ENCODE results near the gene IFT88.

Gene IFT88

DNA sequence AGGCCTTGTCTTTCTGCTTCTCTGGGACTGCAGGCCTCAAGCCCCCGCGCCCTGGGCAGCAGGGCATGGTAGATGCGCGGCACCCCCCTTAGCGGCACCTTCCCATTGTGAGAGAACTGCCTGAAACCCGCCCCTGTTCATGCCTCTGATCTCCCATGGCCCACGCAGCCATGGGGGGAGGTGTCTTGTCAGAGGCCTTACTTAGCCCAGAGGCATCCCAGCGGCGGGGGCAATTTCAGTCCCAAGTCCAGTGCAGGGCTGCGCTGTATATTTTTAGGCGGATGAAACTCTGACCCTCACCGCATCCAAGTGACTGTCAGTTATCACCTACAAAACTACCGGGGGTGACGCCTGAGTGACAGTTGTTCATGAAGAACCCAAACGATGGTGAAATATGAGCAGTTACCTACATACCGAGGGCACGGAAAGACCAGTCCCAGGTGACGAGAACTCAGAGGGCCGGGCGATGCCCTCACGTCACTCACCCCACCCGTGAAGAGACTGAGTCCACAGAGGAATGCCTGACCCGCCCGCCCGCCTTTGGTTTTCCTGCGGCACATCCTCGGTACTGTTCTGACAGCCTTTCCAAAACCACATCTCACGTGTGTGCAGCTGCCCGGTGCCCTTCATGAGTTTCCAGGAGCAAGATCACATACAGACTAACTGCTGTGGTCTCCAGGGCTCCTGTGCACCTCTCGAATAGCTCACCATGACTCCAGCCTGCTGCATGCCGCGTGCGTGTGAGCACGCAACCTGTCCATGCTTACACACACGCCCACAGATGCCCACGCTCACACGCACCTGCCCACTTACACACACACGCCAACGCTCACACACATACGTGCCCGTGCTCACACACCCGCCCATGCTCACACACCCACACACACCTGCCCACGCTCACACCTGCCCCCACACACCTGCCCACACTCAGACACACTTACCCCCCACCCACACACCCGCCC is 150.9 kb downstream of the IFT88 start:
- no peak for DNase-seq

DNA sequence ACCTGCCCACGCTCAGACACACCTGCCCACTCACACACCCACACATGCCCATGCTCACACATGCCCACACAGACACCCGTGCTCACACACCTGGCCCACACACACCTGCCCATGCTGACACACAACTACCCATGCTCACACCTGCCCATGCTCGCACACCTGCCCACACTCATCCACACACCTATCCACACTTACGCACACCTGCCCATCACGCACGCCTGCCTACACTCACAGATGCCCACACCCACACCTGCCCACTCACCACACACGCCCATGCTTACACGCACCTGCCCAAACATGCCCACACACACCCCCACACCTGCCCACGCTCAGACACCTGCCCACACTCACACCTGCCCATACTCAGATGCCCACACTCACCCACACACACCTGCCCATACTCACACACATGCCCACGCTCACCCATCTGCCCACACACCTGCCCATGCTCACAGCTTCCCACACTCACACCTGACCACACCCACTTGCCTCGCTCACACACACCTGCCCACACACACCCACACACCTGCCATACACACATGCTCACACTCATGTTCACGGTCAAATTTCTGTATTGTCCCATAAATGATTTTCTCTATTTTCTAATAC is 152.1 kb downstream of the IFT88 start:
- no peak for DNase-seq

DNA sequence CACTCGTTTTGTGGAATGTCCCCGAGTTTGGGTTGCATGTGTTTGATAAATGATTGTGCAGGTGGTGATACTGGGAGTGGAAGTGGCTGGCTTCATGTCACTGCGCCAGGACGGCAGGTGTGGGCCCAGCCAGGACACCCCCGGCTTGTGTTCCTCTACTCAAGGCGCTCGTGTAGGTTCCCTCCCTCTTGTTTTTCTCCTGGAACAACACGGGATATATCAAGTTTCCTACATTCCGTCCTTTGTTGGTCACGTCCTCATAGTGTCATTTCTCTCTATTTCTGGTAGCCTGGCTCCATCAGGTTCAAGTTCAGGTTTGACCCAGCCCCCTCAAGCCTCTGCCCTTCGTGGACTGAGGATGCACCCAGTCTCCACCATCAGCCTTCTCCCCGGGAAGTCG is 152.8 kb downstream of the IFT88 start:
- no peak for DNase-seq

DNA sequence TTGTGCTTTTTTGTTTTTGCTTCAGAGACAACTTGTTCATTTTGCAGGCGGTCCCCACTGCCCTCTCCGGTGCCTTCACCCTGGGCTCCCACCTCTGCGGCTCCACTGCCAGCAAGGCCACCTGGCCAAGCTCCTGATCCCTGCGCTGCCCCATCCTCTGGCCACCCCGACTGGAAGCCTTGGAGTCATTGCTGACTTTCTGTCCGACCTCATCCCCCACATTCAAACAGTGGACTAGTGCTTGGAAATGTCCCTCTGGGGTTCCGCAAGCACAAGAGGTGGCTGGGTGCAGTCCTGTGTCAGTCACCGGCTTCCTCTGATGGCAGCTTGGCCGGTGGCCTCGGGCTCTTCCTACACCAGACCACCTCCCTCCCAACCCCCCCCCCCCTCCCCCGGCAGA is 153.5 kb downstream of the IFT88 start:
- DNase-seq: no peak

DNA sequence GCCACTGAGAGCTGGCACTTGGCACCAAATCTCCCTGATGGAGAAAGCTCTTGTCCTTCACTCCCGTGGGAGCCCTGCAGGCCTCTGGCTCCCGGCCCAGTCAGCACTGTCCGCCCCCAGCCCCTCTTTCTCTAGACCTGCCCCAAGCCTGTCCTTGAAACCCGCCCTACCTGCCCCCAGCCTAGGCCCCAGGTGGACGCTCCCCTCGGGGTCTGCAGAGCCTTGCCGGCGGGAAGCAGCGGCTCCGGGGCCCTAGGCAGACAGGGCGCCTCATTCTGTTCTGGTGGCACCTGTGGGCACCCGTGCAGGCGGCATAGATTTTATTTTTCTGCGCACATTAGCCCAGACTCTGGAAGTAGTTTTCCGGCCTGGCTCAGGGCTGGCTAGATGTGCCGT is 154.1 kb downstream of the IFT88 start:
- DNase-seq: no peak

DNA sequence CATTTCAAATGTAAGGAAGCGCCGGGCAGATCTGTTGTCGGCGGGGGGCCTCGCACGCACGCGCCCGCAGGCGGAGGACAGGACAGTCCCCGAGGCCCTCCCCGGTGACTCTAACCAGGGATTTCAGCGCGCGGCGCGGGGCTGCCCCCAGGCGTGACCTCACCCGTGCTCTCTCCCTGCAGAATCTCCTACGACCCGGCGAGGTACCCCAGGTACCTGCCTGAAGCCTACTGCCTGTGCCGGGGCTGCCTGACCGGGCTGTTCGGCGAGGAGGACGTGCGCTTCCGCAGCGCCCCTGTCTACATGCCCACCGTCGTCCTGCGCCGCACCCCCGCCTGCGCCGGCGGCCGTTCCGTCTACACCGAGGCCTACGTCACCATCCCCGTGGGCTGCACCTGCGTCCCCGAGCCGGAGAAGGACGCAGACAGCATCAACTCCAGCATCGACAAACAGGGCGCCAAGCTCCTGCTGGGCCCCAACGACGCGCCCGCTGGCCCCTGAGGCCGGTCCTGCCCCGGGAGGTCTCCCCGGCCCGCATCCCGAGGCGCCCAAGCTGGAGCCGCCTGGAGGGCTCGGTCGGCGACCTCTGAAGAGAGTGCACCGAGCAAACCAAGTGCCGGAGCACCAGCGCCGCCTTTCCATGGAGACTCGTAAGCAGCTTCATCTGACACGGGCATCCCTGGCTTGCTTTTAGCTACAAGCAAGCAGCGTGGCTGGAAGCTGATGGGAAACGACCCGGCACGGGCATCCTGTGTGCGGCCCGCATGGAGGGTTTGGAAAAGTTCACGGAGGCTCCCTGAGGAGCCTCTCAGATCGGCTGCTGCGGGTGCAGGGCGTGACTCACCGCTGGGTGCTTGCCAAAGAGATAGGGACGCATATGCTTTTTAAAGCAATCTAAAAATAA is 154.7 kb downstream of the IFT88 start:
- no peak for DNase-seq

DNA sequence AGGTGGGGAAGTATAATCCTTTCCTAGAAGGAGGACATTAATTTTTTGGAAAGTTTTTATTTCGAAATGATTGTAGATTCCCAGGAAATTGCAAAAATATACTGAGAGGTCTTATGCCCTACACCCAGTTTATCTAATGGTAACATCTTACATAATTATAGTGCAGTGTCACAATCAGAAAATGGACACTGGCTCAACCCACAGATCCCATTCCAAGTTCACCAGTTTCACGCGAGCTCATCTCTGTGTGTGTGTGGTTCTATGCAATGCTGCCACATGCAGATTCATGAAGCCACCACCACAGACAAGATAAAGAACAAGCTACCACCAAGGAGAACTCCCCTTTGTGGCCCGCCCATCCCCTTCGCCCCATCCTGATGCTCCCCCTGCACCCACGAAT is 160.9 kb downstream of the IFT88 start:
- DNase-seq: no peak

DNA sequence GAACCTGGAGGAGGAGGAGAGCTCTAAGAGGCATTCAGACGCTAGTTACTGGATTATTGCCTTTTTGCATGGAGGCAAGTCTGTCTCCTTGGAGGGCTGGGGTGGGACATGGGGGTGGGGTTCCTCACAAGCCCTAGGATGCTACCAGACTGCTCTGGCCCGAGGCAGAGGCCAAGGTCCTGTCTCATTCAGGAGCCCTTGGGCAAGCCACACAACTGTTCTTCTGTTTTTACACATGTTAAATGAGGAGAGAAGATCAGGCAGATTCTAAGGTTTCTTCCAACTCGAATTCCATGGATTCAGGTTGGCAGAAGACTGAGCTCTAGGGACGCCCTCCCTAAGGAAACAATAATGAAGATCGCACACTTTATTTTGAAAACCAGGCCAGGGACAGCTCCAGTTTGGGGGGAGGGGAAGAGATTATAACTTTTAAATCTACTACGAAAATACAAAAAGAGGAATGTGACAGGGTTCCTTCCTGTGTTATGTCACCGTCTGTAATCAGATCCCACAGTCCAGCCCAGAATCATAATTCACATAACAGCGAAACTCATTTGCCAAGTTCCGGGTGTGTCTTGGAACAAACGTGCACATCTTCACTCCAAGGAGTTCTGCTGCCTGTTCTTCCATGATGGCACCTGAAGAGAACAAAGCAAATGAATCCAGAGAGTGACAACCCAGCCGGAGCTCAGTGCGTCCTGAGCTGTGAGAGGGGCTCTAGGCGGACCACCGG is 161.8 kb downstream of the IFT88 start:
- DNase-seq: no peak

DNA sequence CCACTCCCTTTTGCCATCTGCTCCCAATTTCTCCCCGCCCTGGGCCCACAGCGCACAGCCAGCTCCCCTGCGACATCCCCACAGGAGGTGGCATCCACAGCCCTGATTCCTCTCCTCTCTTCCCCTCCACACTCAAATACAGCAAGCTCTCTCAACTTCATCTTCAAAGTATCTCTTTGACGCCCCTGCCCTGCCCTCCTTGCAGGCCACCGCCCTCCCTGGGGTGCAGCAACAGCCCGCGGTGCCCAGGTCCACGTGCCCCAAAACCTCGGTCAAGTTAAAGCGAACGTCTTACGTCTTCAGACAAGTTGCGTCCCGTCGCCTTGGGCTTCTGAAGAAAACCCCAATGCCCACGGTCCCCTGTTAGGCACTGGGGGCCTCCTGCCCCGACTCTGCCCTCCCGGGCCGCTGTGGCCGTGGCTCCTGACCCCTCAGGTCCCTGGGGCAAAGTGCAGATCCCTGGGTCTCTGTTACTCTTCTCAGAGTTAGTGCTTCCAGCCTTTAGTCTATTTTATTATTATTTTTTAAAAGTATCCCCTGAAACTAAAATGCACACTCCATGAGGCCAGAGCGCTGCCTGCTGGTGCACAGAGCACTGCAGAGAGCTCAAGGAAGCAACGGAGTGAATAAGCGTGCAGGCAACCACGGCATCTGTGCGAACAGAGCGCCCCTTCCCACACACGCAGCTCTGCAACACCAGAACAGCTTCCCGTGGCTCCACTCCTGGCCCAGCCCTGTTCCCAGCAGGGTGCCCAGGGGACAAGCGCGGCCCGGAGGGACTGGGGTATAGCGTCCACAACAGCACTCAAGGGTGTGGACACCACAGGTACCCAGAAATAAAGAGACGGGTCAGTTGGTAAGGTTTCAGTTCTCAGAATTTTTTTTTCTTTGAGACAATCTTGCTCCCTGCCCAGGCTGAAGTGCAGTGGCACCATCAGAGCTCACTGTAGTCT is 163.0 kb downstream of the IFT88 start:
- no peak for DNase-seq

DNA sequence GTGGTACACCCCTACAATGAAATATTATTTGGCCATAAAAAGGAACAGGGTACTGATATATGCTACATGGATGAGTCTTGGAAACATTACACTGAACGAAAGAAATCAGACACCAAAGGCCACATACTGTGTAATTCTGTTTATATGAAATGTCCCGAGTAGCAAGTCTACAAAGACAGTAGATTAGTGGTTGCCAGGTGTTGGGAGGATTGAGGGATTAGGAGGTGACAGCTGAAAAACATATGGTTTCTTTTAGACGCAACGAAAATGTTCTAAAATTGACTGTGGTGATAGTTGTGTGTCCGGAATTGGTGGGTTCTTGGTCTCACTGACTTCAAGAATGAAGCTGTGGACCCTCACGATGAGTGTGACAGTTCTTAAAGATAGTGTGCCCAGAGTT is 171.7 kb downstream of the IFT88 start:
- DNase-seq: no peak

DNA sequence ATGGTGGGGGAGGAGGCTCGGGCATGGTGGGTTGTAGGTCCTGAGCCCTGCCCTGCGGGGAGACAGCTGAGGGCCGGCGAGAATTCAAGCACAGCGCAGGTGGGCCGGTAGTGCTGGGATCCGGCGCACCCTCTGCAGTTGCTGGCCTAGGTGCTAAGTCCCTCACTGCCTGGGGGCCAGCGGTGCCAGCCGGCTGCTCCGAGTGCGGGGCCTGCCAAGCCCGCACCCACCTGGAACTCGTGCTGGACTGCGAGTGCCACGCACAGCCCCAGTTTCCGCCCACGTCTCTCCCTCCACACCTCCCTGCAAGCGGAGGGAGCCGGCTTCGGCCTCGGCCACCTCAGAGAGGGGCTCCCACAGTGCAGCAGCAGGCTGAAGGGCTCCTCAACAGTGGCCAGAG is 173.1 kb downstream of the IFT88 start:
- no peak for DNase-seq

All from SW 1271 (cell line).